IMR-90 (cell line): ENCODE results near the gene F11. TPM values are rescaled to one million over a fixed set of nuclear protein-coding genes. Genes with fewer than 3 reads are reported as not detected.
A peak's percentile ranks its signal among the peaks of the same experiment; 100 is the strongest.

Source experiments
- ATAC-seq: fragments of 200-7000 bp; cut with Tn5 transposase; 2 replicates; pipeline ENCODE4 v1.9.1; 2020; ENCODE audit warnings: low read depth, mild to moderate bottlenecking, moderate library complexity
- BruUV-seq: library from RNA; stranded (reverse); fragments of 400-500 nt; replicated peaks from 2 replicates; lab custom pipeline; 2021; lab: Mats Ljungman, UMichigan
- CTCF ChIA-PET: fragments of 300-600 bp; formaldehyde crosslinking; extraction: SDS; loops from one replicate; lab custom pipeline; 2021; ENCODE audit warnings: antibody characterized with exemption; lab: Yijun Ruan, JAX
- POLR2A ChIA-PET: fragments of 300-600 bp; sonication (Branson Sonifier 250); formaldehyde crosslinking; loops from one replicate; lab custom pipeline; 2022; ENCODE audit warnings: antibody characterized with exemption; ENCODE audit not compliant: unreplicated experiment; lab: Charles Lee
- DNase-seq: peaks from one replicate; pipeline ENCODE4 v3.0.0; 2013
- H2AFZ ChIP-seq: replicated peaks from 2 replicates; pipeline ENCODE3; 2013; ENCODE audit warnings: low read length, mild to moderate bottlenecking; ENCODE audit not compliant: poor library complexity
- H2AK5ac ChIP-seq: 2 replicates; pipeline ENCODE4 v1.6.1; 2013; ENCODE audit warnings: low read depth, low read length, inconsistent platforms
- H2AK9ac ChIP-seq: replicated peaks from 2 replicates; pipeline ENCODE3; 2013; ENCODE audit warnings: mild to moderate bottlenecking, low read depth, low read length, moderate library complexity; ENCODE audit not compliant: poor library complexity
- H2BK120ac ChIP-seq: 2 replicates; pipeline ENCODE4 v1.6.1; 2013; ENCODE audit warnings: low read depth, low read length, inconsistent platforms
- H2BK15ac ChIP-seq: 3 replicates; pipeline ENCODE4 v1.6.1; 2013; ENCODE audit warnings: low read depth, low read length, inconsistent platforms
- H2BK20ac ChIP-seq: 2 replicates; pipeline ENCODE4 v1.6.1; 2013; ENCODE audit warnings: low read depth, mild to moderate bottlenecking, inconsistent platforms, low read length, moderate library complexity
- H2BK5ac ChIP-seq: 2 replicates; pipeline ENCODE4 v1.6.1; 2013; ENCODE audit warnings: mild to moderate bottlenecking, low read depth, low read length, inconsistent platforms; ENCODE audit not compliant: poor library complexity, severe bottlenecking
- H3K14ac ChIP-seq: replicated peaks from 2 replicates; pipeline ENCODE4 v1.6.1; 2013; ENCODE audit warnings: low read depth, low read length, inconsistent platforms
- H3K18ac ChIP-seq: 2 replicates; pipeline ENCODE4 v1.6.1; 2013; ENCODE audit warnings: low read depth, low read length, control low read depth
- H3K23ac ChIP-seq: 2 replicates; pipeline ENCODE4 v1.6.1; 2013; ENCODE audit warnings: low read depth, low read length, inconsistent platforms
- H3K27ac ChIP-seq: 2 replicates; pipeline ENCODE4 v1.5.1; 2013; ENCODE audit warnings: mild to moderate bottlenecking, control low read depth, low read length; ENCODE audit not compliant: insufficient read depth
- H3K27me3 ChIP-seq: 2 replicates; pipeline ENCODE4 v1.6.1; 2013; ENCODE audit warnings: low read length; ENCODE audit not compliant: control insufficient read depth, insufficient read depth
- H3K36me3 ChIP-seq: 2 replicates; pipeline ENCODE4 v1.6.1; 2013; ENCODE audit warnings: low read length, mixed read lengths; ENCODE audit not compliant: control insufficient read depth, insufficient read depth
- H3K4ac ChIP-seq: 2 replicates; pipeline ENCODE4 v1.6.1; 2013; ENCODE audit warnings: low read depth, low read length, inconsistent platforms
- H3K4me1 ChIP-seq: 2 replicates; pipeline ENCODE4 v1.6.1; 2013; ENCODE audit warnings: low read length, mixed read lengths; ENCODE audit not compliant: control insufficient read depth, insufficient read depth
- H3K4me2 ChIP-seq: 2 replicates; pipeline ENCODE4 v1.6.1; 2013; ENCODE audit warnings: low read depth, mild to moderate bottlenecking, control low read depth, low read length, moderate library complexity
- H3K4me3 ChIP-seq: 2 replicates; pipeline ENCODE4 v1.5.1; 2013; ENCODE audit warnings: low read depth, mild to moderate bottlenecking, control low read depth, low read length, moderate library complexity; ENCODE audit not compliant: insufficient read depth
- H3K56ac ChIP-seq: 2 replicates; pipeline ENCODE4 v1.6.1; 2013; ENCODE audit warnings: low read length, inconsistent platforms; ENCODE audit not compliant: insufficient read depth; ENCODE audit errors: extremely low read depth
- H3K79me1 ChIP-seq, 2 experiments: 2 replicates each; pipeline ENCODE4 v1.6.1; 2013; ENCODE audit warnings: low read length in 2 of 2, inconsistent platforms in 1 of 2, low read depth in 1 of 2
- H3K9ac ChIP-seq: 2 replicates; pipeline ENCODE4 v1.6.1; 2013; ENCODE audit warnings: low read depth, low read length, control low read depth
- H3K9me1 ChIP-seq: 2 replicates; pipeline ENCODE4 v1.6.1; 2013; ENCODE audit warnings: low read length, inconsistent platforms; ENCODE audit not compliant: insufficient read depth
- H3K9me3 ChIP-seq: 2 replicates; pipeline ENCODE4 v1.6.1; 2013; ENCODE audit warnings: low read length; ENCODE audit not compliant: control insufficient read depth, insufficient read depth
- H4K20me1 ChIP-seq: 2 replicates; pipeline ENCODE4 v1.6.1; 2013; ENCODE audit warnings: low read length, inconsistent platforms; ENCODE audit not compliant: insufficient read depth
- H4K5ac ChIP-seq: 2 replicates; pipeline ENCODE4 v1.6.1; 2013; ENCODE audit warnings: mild to moderate bottlenecking, low read depth, low read length, control low read depth
- H4K8ac ChIP-seq, 2 experiments: 2 replicates each; pipeline ENCODE4 v1.6.1; 2013; ENCODE audit warnings: low read depth in 2 of 2, low read length in 2 of 2, control low read depth in 1 of 2, inconsistent platforms in 1 of 2
- H4K91ac ChIP-seq: 2 replicates; pipeline ENCODE4 v1.6.1; 2013; ENCODE audit warnings: low read depth, low read length, inconsistent platforms; ENCODE audit not compliant: insufficient read depth
- CHD1 ChIP-seq: IDR thresholded peaks from 2 replicates; pipeline ENCODE4 v1.6.1; 2012; ENCODE audit warnings: low read depth, low read length, improper control_type of control experiment
- MAFK ChIP-seq: IDR thresholded peaks from 2 replicates; pipeline ENCODE4 v1.6.1; 2012; ENCODE audit warnings: low read depth, low read length, improper control_type of control experiment
- WGBS, 2 experiments: methylation state at CpG; one replicate each; pipeline versions ENCODE4 v1.1.5 to v1.1.7; 2013; ENCODE audit warnings: missing lambda C conversion rate in 2 of 2; ENCODE audit not compliant: insufficient read length in 1 of 2; ENCODE audit errors: extremely low coverage in 2 of 2; 5-methylcytosine and 5-hydroxymethylcytosine counted together
- dilution Hi-C: fragments of 300-500 bp; cut with HindIII; formaldehyde crosslinking; loops from one replicate; pipeline ENCODE4 v1.14.3; 2018; ENCODE audit warnings: low sequenced_read_pairs; ENCODE audit not compliant: unreplicated experiment
- in situ Hi-C: fragments of 300-500 bp; cut with MboI; formaldehyde crosslinking; loops from 3 replicates; pipeline ENCODE4 v1.14.3; 2019; ENCODE audit warnings: low sequenced_read_pairs, inconsistent platforms, mixed read lengths
- intact Hi-C: fragments of 100-400 bp; cut with micrococcal nuclease; formaldehyde crosslinking; loops from 2 replicates; pipeline ENCODE4 v1.10.0; 2022
- polyA plus RNA-seq, 3 experiments: library from polyadenylated mRNA; depleted of rRNA; stranded (reverse); fragments of >200 nt; gene quantifications; 2 replicates each; pipeline ENCODE4 v1.2.3, GENCODE V29; 2012; ENCODE audit warnings: low replicate concordance in 1 of 3
- total RNA-seq: library from RNA; depleted of rRNA; stranded (reverse); fragments of >200 nt; gene quantifications from 2 replicates; pipeline ENCODE4 v1.2.3, GENCODE V29; 2012

Gene F11
- total and polyA plus RNA-seq, 2 of the 4 experiments (the other 2 are of a cell fraction) = not detected

- Histone ChIP-seq H4K20me1 (no peaks in the 10 kb centered on the region), H3K27me3 (no peaks in the 10 kb centered on the region), H2BK5ac (no peak overlapping the region), H2BK120ac (no peak overlapping the region), H3K4me1 (no peaks in the 10 kb centered on the region), H2AK5ac (no peak overlapping the region), H3K23ac (no peak overlapping the region), H2AFZ (no peak overlapping the region), H3K56ac (no peak overlapping the region), H3K4ac (no peak overlapping the region), H2BK20ac (no peak overlapping the region), H2AK9ac (no peak overlapping the region), H4K91ac (no peak overlapping the region), H3K27ac (no peak overlapping the region), H3K14ac (no peak overlapping the region), H3K9me3 (peaks cover 2% of the 10 kb centered on the region; the same call in 1 of the 2 replicates), H4K8ac (no peak overlapping the region), H3K79me1 (no peaks in the 10 kb centered on the region), H4K5ac (no peak overlapping the region), H3K9me1 (no peaks in the 10 kb centered on the region), H3K36me3 (no peaks in the 10 kb centered on the region), H2BK15ac (no peak overlapping the region), H3K4me2 (no peak overlapping the region), H3K4me3 (no peak overlapping the region), H3K18ac (no peak overlapping the region), H3K9ac (no peak overlapping the region)
- WGBS, 2 experiments = no CpG with 5 or more reads among the region's 3 CpGs
- TF ChIP-seq CHD1 = no peak
- 0 out of 2 replicates have a peak, but pooled peaks have one; percentile 7 for TF ChIP-seq MAFK
- ChIA-PET POLR2A (no interaction called here), CTCF (interaction anchor here (1.1 kb wide), 1 partner anchor 11 kb away, joined by 3 read pairs; no protein-coding TSS in a partner anchor)
- dilution Hi-C loops = no loop called here
- intact Hi-C loops = no loop called here
- ATAC-seq (no peak), DNase-seq (no peak)
- no TSS peak for BruUV-seq
- in situ Hi-C loops = no loop called here
Observed at GRCh38 chr4:186330368-186330767, 64.4 kb downstream of the F11 start.
